ENCODE data around the gene ZBTB20. TPM values are rescaled to one million over a fixed set of nuclear protein-coding genes. Genes with fewer than 3 reads are reported as not detected.

Gene ZBTB20
- total and polyA plus RNA-seq, 2 of the 4 experiments (the other 2 are of a cell fraction), result 0.75 to 14.7 TPM

DNA sequence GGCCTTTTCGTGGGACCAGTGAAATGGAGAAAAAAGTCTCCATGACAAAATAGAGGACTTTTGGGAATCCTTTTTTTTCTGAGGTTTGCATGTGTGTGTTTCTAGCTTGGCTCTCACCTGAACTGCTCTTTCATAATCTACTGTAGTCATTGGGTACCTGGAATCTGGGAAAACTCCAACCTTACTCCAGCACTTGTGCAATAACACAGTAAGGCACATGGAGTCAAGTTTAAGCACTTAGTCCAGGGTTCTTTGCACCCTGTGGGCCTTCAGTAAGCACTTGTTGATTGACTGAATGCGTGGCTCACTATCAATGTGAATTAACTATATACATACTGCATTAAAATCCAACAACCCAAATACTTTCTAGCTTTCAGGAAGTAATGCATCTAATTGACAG is 299.5 kb downstream of the ZBTB20 start:
- TF ChIP-seq NFE2L2 (IDR thresholded peaks at IDR 0.05; ENCODE audit: low read depth, low read length) (no peak), CEBPB (IDR thresholded peaks at IDR 0.05; ENCODE audit: low read depth, low read length) (peak; percentile 22; the same call in 1 of the 2 replicates), POLR2A (IDR thresholded peaks at IDR 0.05; ENCODE audit: low read depth, low read length) (no peak)
- dilution Hi-C loops (cut with HindIII; ENCODE audit: low sequenced_read_pairs, unreplicated experiment), result no loop called here
- H3K4me2 ChIP-seq (ENCODE audit: low read depth, low read length), result no peak overlapping the region

More for the DNA sequence above, 299.5 kb downstream of the ZBTB20 start:
- peak overlapping the region; percentile 22 for H2BK5ac ChIP-seq (ENCODE audit: low read depth, low read length, poor library complexity, severe bottlenecking)
- no peak overlapping the region for H3K14ac ChIP-seq (replicated peaks; ENCODE audit: low read depth, low read length)
- peaks cover 14% of the 10 kb centered on the region for H3K4me1 ChIP-seq (ENCODE audit: control insufficient read depth, insufficient read depth, low read length)
- no peak overlapping the region for H3K4ac ChIP-seq (ENCODE audit: low read depth, low read length)
- 0 out of 4 replicates have a peak, but pooled peaks cover 0 to 4% of the 10 kb centered on the region in 2 experiments for H3K79me1 ChIP-seq (ENCODE audit: low read depth in 1 of 2, low read length in 2 of 2)
- H4K20me1 ChIP-seq (ENCODE audit: insufficient read depth, low read length), result no peaks in the 10 kb centered on the region
- no peak overlapping the region for H3K4me3 ChIP-seq (ENCODE audit: insufficient read depth, low read depth, low read length)
- intact Hi-C loops (cut with micrococcal nuclease) (no loop called here), in situ Hi-C loops (cut with MboI; ENCODE audit: low sequenced_read_pairs) (loop anchor here (25.0 kb wide), 2 partner anchors 840 to 965 kb away; no protein-coding TSS in a partner anchor)
- H2BK20ac ChIP-seq (ENCODE audit: low read depth, low read length), result peak overlapping the region; percentile 47; the same call in 1 of the 2 replicates
- ChIA-PET POLR2A (ENCODE audit: unreplicated experiment) (interaction anchor here (0.6 kb wide), 1 partner anchor 11 kb away, joined by 3 read pairs; no protein-coding TSS in a partner anchor), CTCF (interaction anchor here (0.7 to 1.4 kb wide), 2 partner anchors 11 to 21 kb away, joined by 3 read pairs; no protein-coding TSS in a partner anchor)
- H3K9ac ChIP-seq (ENCODE audit: low read depth, low read length), result no peak overlapping the region
- H4K91ac ChIP-seq (ENCODE audit: insufficient read depth, low read depth, low read length), result no peak overlapping the region
- no peaks in the 10 kb centered on the region for H3K36me3 ChIP-seq (ENCODE audit: control insufficient read depth, insufficient read depth, low read length)
- H3K27ac ChIP-seq (ENCODE audit: insufficient read depth, low read length), result no peak overlapping the region
- H3K18ac ChIP-seq (ENCODE audit: low read depth, low read length), result no peak overlapping the region; the same call in 1 of the 2 replicates
- DNase-seq, result no peak
- H2AFZ ChIP-seq (replicated peaks; ENCODE audit: low read length, poor library complexity), result no peak overlapping the region
- H3K27me3 ChIP-seq (ENCODE audit: control insufficient read depth, insufficient read depth, low read length), result no peaks in the 10 kb centered on the region
- ATAC-seq (ENCODE audit: low read depth), result no peak
- H3K9me3 ChIP-seq (ENCODE audit: control insufficient read depth, insufficient read depth, low read length), result no peaks in the 10 kb centered on the region
- H4K5ac ChIP-seq (ENCODE audit: low read depth, low read length), result peak overlapping the region; percentile 7; the same call in 1 of the 2 replicates
- H2BK120ac ChIP-seq (ENCODE audit: low read depth, low read length), result peak overlapping the region; percentile 45; the same call in 1 of the 2 replicates
- BruUV-seq (replicated peaks), result no TSS peak
- H4K8ac ChIP-seq (ENCODE audit: low read depth in 2 of 2, low read length in 2 of 2), result 0 out of 4 replicates have a peak overlapping the region, but pooled peaks of 1 of the 2 experiments have one; percentile 11
- no peak overlapping the region for H3K56ac ChIP-seq (ENCODE audit: extremely low read depth, insufficient read depth, low read length)
- peaks cover 11% of the 10 kb centered on the region for H3K9me1 ChIP-seq (ENCODE audit: insufficient read depth, low read length)
- no peak overlapping the region; the same call in 2 of the 3 replicates for H2BK15ac ChIP-seq (ENCODE audit: low read depth, low read length)
- H2AK5ac ChIP-seq (ENCODE audit: low read depth, low read length), result no peak overlapping the region
- WGBS, 2 experiments (ENCODE audit: extremely low coverage in 2 of 2, insufficient read length in 1 of 2), result no CpG with 5 or more reads among the region's 2 CpGs
- peak overlapping the region; percentile 41; the same call in 1 of the 2 replicates for H3K23ac ChIP-seq (ENCODE audit: low read depth, low read length)
- no peak overlapping the region for H2AK9ac ChIP-seq (replicated peaks; ENCODE audit: low read depth, low read length, poor library complexity)

Measured in IMR-90 (cell line).